Measurements from ENCODE around the gene CDK15.

The CDK15 gene

DNA sequence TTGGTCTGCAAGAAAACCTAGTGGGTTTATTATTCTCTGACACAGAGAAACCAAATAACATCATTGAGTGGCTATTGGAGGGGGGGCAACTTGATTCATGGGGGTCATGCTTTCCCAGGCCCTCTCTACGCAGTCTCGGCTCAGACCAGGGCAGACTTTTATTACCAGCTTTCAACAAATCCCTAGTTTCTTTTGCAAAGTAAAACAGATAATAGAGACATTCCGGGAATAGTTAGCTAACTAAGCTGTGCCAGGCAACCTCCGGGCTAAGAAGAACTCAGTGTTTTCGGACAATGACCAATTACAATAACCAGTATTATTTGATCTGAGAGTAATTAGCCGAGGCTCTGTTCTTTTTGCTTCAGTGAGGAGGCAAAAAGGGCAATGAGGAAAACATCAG, 66.3 kb downstream of the CDK15 start:
- no peak for DNase-seq

DNA sequence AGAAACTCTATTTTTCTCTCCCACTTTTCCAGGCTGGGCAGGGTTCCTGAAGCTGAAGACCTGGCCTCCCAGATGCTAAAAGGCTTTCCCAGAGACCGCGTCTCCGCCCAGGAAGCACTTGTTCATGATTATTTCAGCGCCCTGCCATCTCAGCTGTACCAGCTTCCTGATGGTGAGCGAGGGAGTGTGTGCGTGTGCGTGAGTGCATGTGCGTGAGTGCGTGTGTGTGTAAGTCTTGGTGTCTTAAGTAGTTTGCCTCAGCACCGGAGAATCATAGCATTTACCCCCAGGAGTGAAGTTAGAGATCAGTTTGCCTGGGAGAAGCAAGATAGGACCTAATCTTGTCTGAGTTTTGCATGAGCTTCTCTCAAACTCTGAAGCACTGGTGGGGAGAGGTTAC, 73.7 kb downstream of the CDK15 start:
- no peak for DNase-seq

GRCh38 chr2:201880579-201880978, 74.2 kb downstream of the CDK15 start:
- DNase-seq = no peak

GRCh38 chr2:201880993-201881611, 74.8 kb downstream of the CDK15 start:
- DNase-seq = no peak

DNA sequence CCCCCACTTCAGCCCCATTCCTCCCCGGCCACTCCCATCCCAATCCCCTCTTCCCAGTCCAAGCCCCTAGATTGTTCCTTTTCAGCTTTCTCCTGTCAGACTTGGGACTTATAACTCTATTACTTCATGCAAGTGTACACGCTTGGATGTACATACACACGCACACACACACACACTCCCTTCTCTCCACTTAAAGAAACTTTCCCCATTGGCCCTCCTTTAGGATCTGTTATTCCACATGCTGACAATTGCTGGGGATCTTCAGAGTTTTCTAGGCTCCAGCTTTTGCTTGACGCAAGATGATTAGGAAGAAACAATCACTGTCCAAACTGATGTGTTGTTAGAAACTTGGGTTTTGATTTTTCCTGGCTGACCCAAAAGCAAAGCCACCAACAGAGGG, 75.4 kb downstream of the CDK15 start:
- no peak for DNase-seq

DNA sequence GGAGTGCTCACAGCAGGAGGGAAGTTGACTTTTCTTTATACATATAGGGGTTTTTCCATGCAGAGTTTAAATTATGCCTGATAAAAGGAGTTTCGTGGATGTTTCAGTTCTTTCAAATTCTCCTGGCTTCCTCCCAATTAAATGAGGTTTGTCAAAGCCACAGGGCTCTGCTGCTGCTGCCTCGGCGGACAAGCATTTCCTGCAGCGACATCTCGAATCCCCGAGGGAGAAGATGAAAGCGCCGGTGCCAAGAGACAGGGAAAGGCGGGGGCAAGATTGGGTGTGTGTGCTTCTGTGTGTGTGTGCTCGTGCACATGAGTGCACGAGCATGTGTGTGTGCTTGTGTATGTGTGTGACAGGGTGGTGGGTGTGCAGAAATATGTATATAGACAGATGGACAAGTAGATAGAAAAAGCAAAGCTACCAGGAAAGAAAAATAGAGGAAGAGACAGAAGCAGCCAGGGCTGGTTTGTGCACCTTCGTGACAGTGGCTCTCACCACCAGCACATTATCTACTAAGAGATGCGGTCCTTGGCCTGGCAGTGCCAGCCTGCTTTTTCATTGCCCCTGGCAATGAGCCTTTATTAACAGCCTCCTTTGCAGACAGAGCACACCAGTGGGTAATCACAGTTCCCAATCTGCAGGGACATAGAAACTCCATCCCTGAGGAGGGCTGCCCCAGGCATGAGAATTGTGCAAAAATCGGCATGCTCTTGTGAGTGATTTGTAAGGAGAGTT, 76.2 kb downstream of the CDK15 start:
- no peak for DNase-seq

DNA sequence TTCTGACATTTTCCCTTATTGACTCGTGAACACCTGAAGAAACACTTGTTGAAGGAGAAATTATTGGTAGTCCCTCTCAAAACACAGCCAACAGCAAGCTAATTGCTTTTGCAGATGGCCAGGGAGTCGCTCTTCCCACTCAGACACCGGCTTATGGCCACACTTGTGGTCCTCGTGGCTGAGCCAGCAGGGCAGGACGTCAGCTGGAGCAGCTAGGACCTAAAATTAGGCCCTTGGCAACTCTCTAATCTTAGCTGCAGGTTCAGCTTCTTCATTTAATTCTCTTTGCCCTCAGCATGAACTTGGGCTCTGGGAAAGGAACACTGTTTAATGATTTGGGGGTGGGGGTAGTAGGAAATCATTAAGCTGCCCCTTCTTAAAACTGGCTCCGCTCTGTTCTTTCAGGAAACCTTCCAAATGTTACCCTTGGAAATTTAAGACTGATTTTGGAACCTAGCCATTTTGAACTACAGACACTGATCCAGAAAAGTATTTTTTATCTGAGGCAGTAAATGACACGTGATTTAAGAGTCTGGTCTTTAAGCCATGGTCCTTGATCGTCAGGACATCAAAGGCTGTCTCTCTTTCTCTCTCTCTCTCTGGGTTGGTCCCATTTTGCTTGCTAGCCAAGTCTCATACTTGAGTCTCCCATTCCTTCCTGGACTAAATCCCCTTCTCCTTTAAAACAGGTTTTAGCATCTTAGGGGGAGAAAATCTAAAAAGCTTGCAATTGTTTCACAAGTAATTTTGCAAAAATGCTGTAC, 77.5 kb downstream of the CDK15 start:
- no peak for DNase-seq

GRCh38 chr2:201886504-201886903, 80.2 kb downstream of the CDK15 start:
- no peak for DNase-seq

- no peak for DNase-seq
These were observed 81.6 kb downstream of the CDK15 start for GRCh38 chr2:201887773-201888425.

- no peak for DNase-seq
These were observed 82.1 kb downstream of the CDK15 start for GRCh38 chr2:201888426-201888800.

DNA sequence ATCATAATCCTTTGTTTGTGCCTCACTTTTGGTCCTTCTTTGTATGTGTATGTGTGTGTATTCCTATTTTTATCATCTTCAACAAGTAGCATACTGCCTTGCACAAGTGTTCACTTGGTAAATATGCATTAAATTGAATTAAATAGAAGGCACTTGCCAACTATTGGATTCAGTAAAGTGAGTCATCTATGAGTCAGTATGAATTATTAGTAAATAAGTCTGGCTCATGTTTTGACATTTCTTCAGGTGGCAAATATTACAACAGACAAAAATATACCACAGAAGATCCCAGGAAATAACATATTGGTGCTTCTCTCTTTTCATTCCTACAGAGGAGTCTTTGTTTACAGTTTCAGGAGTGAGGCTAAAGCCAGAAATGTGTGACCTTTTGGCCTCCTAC, 84.1 kb downstream of the CDK15 start:
- no peak for DNase-seq

DNA sequence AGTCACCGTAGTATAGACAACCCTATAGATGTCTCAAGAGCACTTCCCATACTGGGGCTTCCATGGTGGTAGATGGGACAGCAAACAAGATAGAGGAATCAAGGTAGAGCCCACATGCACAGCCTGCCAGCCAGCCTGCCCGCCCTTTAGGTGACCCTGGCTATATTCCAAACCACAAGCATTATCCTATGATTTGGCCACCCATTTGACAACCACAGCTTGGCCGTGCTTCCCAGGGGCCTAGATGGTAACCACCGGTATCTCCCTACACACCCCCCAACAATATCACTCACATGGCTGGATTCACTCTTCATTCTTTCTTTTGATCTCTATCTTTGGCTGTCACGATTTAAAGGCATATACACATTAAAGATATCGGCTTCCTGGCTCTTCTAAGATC, 85.3 kb downstream of the CDK15 start:
- DNase-seq = no peak

- no peak for DNase-seq
These were observed 86.2 kb downstream of the CDK15 start for GRCh38 chr2:201892516-201892915.

- DNase-seq = no peak
These were observed 94.0 kb downstream of the CDK15 start for GRCh38 chr2:201900362-201900761.

- DNase-seq = no peak
These were observed 95.4 kb downstream of the CDK15 start for GRCh38 chr2:201901786-201902185.

- DNase-seq = no peak
These were observed 98.4 kb downstream of the CDK15 start for GRCh38 chr2:201904538-201905420.

- no peak for DNase-seq
These were observed 100.6 kb downstream of the CDK15 start for GRCh38 chr2:201906777-201907562.

GRCh38 chr2:201907563-201907881, 101.2 kb downstream of the CDK15 start:
- DNase-seq = no peak

DNA sequence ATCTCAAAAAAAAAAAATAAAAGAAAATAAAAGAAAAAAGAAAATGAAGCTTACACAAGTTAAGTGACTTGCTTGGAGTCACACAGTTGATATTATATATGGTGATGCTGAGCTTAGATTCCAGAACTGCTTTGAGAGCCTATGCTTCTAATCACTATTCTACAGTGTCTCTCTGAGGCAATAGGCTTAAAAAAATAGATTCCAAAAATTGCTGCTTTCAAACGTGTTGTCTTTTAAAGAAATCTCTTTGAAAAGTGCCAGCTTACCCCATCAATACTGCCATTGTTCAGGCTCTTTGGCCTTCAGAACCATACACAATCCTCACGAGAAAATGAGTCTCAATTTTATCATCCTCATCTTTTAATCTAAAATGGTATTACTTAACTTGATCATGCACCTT, 102.6 kb downstream of the CDK15 start:
- DNase-seq = no peak

DNA sequence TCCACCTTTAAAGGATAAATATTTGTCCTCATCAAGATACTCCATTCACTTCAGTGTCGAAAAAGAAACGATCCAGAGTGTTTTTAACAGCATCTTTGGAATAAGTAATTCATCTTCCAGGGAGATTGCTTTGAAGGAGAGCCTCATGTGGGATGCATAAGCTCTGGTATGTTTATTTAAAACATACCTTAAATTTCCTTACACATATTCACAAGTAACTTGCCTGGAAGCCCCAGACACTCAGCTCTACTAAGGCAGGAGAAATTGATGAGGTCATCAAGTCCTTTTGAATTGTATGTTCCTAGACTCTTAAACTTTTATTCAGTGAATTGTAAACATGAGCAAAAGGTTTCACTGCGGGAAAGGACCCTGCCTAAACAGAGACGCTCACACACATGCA, 103.0 kb downstream of the CDK15 start:
- no peak for DNase-seq

- no peak for DNase-seq
These were observed 103.6 kb downstream of the CDK15 start for GRCh38 chr2:201909961-201910361.

DNA sequence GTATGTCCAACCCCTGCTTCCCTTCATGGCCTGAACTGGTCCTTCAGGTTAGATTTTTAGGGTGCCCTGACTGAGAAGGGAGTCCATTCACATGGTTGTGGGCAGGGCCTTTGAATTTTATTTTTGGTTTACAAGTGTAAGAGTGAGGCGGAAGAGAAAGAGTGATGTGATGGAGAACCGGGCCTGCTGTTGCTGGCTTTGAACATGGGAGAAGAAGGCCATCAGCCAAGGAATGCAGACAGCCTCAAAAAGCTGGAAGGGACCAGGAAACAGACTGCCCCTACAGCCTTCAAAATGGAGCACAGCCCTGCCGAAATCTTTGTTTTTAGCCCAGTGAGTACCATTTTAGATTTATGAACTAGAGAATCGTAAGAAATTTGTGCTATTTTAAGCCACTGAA, 105.0 kb downstream of the CDK15 start:
- no peak for DNase-seq
